HG02981 (cell line): ENCODE results near the gene RNF121.

Source experiments
- ATAC-seq: cut with Tn5 transposase; IDR thresholded peaks from one replicate; pipeline ENCODE4 v1.9.1; 2021; ENCODE audit warnings: mild to moderate bottlenecking, moderate library complexity; ENCODE audit not compliant: unreplicated experiment

RNF121 gene

DNA sequence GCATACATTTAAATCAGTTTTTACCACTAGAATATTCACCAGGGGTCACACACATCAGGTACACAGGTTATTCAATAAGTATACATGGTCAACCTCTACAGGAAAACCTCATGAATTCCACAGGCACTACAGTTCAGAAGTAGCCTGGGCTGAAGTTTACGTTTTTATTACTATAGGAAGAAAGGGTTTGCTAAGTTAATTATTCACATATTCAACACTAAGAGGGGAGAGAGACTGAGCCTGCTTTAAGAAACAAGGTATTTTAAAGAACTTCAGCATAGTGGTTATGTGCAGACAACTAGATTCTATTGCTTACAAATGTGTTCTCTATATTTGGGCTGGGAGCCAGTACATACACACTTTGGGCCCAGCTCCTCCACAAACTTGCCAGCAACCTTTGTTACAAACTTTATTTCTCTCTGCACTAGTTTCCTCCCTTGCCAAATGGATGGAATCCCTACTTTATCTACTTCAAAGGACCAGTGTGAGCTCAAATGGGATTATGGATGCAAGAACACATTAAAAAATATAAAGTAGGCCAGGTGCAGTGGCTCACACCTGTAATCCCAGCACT is 101.7 kb downstream of the RNF121 start:
- ATAC-seq: no peak

DNA sequence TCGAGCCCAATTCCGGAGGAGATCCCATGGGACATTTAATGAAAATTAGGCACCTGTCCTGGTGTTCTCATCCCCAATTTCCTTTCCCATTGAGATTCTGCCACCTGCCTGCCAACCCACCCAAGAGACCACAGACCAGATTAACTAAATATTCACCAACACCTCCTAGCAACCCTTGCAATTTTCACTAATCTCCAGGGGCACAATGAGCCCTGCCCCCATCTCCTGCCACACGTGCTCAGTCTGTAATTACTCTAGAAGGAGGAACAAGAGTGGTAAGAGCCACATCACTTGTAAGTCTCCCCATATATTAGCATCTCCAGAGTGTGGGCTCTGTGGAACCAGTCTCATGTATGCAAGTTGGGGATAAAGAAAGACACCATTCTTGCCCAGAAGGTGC is 107.8 kb downstream of the RNF121 start:
- no peak for ATAC-seq

DNA sequence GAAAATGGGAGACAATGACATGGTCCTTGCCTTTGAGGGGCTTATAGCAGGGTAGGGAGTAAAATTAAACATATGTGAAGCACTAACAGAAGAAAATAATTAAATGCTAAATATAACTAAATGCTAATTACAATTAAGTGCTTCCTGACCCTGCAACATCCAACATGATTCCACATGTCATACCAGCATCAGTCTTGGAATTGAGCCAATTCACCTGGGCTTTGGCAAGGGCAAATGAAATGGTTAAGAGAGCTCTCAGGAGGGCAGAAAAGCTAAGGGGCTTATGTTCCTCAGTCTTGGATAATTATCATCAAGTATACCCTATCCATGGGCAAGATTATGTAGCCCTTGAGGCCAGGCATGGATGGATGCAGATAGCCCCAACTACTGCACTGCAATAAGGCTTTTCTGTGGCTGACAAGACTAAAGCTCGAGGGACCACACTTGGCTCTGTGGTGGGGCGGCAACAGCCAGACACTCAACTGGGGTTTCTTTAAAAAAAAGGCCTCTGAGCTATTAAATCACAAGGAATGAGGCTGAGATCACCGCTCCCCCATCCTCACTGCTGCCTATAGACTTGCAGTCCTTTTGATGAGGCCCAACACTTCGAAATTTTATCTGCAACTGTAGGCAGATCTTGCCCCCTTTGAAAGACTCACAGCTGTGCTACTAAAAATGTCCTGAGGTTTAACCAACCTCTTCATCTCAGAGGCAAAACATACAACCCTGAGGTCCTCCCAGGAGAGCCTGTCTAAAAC is 108.9 kb downstream of the RNF121 start:
- ATAC-seq: no peak

DNA sequence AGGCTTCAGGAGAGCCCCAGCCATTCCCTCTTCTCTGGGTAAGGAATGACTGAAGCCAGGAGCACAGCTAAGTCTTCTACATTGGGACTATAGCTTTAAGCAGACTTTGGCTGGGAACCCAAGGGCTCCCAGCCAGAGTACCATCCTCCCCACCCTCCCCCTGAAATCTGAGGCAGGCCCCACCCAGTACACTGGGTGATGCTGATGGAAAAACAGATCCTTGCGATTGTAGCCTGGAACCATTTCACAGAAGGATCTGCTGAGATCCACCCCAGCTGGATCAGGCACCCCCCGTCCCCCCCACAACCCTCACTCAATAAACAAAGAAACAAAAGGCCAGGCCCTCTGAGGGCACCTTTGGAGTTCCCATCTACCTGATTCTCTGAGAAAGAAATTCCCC is 109.6 kb downstream of the RNF121 start:
- ATAC-seq: no peak

DNA sequence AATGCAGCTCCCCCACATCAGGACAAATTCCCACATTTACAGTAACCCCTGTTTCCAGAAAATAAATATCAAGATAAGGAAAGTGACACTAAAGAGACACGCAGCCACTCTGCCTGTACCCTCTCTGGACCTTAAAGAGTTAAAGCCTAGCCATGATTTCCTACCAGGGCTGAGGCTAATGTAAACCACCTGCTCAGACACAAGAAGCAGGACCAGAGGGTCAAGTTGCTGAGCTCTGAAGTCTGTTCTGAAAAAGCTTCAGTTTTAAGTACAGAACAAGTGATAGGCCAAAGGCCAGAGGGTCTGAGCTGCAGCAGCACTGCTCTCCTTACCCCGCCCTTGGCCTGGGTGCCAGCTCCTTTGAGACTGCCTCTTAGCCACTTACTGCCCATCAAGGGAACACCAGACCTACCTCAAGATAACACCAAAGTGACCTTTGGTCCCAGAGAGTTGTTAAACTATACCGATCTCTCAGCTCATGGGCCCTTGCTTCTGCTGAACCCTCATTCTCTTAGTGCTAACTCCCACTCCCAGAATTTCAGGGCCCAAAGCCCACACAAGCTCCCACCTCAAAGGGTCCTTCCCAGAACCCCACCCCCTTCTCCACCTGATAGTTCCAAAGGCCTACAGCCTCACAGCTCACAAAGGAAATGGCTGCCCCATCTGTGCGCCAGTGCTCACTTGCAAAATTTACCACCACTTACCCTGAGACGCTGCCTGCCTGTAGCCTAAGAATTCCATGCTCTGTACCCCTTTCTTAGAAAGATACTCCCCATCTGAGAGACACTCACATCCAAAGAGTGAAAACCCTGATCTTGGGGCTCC is 110.4 kb downstream of the RNF121 start:
- ATAC-seq: no peak

DNA sequence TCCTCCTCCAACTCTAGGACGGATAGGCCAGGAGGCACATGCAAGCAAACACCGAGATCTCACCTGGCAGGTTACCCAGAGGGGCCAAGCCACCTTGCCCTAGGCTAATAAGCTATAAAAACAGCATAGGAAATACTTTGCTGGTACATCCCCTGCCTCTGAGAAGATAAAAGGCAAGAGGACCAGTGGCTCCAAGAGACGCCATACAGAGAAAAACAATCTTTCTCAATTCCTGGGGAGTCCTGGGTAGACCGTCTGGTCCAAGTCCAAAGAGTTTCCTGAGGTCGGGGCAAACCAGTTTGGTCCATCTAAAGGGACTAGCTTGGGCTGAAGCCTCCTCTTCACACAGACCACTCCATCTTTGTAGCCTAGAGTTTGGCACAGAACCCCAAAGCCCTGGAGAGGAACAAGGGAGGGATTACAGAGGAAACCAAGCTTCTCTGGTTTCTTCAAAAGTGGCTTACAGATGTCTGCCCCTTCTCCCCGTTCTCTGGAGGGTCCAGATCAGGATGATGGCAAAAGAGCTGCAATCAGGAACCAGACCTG is 111.1 kb downstream of the RNF121 start:
- ATAC-seq: no peak

DNA sequence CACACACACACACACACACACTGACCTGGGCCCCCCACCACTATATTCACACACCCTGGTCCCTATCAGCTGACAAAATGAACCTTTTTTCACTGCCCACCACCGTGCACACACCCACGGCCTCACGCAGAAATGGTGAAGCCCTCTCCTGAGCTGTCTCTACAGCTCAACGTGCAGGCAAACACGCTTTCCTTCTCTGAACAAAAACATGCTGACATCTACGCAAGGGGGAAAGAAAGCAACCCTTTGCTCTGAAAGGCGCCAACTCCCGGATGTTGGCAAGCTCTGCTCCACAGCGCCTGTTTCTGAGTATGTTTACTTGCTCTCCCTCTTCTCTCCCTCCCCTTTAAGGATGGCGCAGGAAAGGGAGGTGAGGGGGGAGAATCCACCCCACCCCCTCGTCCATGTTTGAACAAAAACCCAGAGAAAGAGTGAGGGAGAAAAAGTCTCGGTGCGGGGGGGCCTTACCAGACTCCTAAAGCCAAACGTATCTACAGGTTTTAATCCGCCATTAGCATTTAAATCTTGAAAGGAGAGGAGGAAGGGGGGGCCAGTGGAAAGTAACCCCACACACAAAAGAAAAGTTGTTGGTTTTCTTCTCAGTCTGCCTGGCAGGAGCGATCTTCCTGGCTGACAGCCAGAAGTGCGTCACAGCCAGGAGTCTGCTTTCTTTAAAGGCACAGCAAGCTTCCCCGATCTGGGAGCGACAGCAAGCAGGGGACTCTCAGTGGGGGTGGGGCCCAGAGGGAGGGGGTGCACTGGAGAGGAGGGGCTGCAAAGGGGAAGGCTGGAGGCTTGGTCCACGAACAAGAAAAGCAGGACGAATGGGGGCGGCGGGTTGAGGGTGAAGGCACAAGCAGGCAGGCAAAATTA is 111.9 kb downstream of the RNF121 start:
- no peak for ATAC-seq

DNA sequence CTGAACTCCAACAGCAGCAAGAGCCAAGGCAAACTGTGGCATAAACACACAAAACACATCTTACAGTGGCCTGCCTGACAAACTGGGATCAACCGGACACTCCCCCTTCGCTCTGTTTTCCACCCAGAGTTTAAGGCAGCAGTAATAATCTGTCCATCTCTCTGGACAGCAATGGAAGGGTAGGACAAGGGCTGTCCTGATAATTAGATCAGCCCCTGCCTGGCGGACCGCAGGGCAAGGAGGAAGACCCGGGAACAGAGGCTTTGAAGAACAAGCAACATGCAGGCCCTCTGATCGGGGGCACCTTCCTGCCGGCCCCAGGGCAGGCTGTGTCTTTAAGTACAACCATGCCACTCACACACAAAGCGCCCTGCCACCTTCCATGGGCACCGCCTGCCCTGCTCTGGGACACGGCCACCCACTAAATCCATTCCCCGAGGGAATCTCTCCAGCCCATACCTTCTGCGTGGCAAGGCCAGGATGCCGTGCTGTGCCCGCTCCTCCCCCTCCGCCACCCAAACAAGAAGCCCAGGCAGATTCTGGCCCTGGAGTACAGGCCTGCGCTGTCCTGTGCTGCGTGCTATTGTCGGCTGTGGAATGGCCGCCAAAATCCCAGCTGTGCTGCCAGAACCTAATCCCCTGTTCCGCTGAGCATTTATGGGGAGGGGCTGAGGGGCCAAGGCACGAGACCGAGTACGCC is 112.7 kb downstream of the RNF121 start:
- ATAC-seq: no peak

DNA sequence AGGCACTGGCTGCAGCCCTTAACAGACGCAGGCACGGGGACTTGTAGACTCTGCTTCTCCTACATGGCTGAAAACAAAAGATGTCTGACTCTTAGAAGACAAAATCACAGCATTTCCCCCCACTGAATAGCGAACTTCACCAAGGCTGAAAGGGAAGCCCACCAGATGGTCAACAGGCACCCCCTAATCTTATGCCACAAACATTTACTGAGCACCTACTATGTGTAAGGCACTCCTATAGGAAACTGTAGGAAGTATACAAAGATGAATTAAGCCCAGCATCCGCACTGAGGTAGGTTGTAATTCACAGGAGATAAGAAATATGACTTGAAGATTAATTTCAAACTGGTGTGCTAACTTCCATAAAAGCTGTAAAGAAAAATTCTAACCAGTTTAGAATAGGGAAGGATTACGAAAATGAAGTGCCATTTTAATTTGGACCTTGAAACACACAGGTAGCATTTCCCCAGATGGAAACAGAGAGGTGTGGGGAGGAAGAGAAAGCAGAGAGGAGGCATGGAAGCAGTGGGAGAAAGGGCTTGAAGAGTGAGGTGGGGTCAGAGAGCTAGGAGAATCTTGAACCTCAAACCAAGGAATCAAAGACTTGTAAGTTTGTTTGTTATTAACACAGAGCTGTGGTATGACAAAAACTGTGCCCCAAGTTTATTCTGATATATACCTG is 113.4 kb downstream of the RNF121 start:
- no peak for ATAC-seq

DNA sequence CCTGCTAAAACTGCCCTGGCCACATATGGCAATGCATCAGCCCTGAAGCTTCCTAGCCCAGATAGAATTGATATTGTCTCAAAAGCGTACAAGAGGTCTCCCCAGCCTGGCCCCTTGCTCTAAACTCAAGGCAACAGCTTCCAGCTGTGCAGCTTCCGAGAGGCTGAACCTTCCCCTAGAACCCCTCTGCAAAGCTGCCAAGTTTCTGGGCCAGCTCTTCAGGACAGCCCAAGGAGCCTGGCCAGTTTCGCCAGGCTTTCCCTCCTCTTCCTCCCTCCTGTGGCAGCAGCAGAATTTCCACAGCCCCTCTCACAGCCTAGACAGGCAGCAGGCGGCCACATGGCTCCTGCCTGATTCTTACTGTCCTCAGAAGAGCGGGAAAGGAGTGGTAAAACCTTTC is 117.0 kb downstream of the RNF121 start:
- ATAC-seq: no peak
